Bone marrow (tissue), 2 donors: ENCODE results near the gene METTL22.

ENCODE experiments used
- DNase-seq, 2 donors: peaks; one replicate each; lab custom pipeline; 2025; lab: John Stamatoyannopoulos, UW

METTL22 gene

DNA sequence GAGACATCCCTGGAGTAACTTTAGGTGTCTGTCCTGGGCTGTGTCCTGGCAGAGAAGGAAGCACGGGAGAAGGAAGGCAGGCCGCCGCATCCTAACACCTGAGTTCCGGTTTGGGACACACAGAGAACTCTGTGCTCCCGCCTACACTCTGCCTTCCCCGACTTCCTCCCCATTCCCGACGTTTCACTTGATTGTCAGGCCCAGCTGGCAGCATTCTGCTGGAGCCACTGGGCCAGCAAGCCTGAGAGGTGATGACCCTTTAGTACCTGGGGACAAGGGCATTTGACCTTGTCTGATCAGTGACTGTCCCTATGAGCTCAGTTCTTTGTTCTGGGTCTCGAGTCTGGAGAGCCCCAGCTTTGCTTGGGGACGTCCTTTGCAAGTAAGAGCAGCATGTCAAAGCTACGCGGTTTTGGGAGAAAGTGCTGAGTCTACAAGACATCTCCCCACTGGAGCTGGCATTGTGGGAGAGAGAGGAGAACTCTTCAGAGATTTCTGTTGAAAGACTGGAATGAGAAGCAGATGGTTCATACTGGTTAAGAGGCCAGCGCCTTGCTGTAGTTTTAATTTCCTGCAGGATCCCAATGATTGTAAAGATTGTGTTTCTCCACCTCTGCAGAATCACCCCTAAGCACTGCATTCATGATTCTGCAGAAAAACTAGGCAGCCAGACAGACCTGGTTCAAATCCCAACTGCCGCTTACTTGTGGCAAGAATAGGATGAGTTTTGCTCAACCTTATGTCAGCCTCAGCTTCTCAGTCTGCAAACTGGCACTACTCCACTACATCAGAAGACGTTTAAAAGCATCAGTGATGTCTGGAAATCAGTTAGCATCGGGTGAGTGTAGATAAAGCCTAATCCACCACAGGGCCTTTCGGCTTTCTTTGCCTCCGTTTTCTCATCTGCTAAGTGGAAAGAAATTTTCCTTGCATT is 73.6 kb downstream of the METTL22 start:
- no peak for DNase-seq

DNA sequence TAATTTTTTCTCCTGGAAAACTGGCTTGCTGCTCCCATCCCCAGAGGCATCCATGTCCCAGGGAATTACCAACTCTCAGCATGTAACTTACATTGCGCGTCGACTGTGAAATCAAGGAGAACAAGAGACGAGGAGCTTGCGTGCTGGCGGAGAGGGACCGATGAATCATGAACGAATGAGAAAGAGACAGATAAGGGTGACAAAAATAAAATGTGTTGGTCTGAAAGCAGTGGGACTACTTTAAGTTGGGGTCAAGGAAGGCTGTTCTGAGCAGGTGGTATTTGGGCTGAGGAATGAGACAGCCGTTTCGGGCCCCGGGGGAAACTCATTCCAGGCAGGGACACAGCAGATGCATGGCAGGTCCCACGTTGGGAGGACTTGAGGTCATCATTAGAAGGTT is 75.4 kb downstream of the METTL22 start:
- DNase-seq: no peak

DNA sequence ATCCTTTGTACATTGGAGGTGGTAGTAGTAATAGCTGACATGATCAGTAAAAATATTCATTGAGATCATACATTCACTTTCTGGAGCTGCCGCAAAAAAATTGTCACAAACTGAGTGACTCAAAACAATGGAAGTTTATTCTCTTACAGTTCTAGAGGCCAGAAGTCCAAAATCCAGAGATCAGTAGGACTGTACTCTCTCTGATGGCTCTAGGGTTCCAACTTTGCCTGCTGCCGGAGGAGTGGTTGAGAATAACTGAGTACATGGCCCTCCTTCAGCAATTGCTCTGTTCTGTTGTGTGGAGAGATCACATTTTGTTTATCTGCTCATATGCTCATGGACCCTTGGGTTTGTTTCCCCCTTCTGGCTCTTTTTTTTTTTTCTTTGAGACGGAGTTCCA is 76.5 kb downstream of the METTL22 start:
- no peak for DNase-seq
